PC-9 (cell line): ENCODE data around the gene LILRB4. TPM values are rescaled to one million over a fixed set of nuclear protein-coding genes. Genes with fewer than 3 reads are reported as not detected.
"Not testable (repeated sequence)": the region's sequence is repeated elsewhere in the genome, so short reads cannot be mapped to it uniquely, and the experiment has no call there.

Experiments
- BruUV-seq: library from RNA; stranded (reverse); fragments of 400-500 nt; replicated peaks from 2 replicates; lab custom pipeline; 2021; lab: Mats Ljungman, UMichigan
- CTCF ChIA-PET: fragments of 300-600 bp; sonication (Branson Sonifier 250); formaldehyde crosslinking; loops from one replicate; lab custom pipeline; 2022; ENCODE audit warnings: antibody characterized with exemption; lab: Charles Lee
- POLR2A ChIA-PET: fragments of 300-600 bp; sonication (Branson Sonifier 250); formaldehyde crosslinking; loops from one replicate; lab custom pipeline; 2022; ENCODE audit warnings: antibody characterized with exemption; ENCODE audit not compliant: unreplicated experiment; lab: Charles Lee
- DNase-seq, 2 experiments: peaks; one replicate each; pipeline versions ENCODE4 v3.0.0 to v3.0.0-alpha.2; 2015 to 2022; ENCODE audit warnings: mixed read lengths in 1 of 2
- H2AFZ ChIP-seq: fragments of 200-600 bp; sonication (generic); 2 replicates; pipeline ENCODE4 v1.8.1; 2017; ENCODE audit warnings: antibody characterized with exemption
- H3F3A ChIP-seq: fragments of 200-600 bp; sonication (generic); 2 replicates; pipeline ENCODE4 v1.8.1; 2017; ENCODE audit warnings: antibody characterized with exemption, mild to moderate bottlenecking, low read depth; ENCODE audit not compliant: insufficient read depth
- H3K27ac ChIP-seq: fragments of 200-600 bp; sonication (generic); 2 replicates; pipeline ENCODE4 v1.6.1; 2016; ENCODE audit warnings: mixed run types
- H3K27me3 ChIP-seq: fragments of 200-600 bp; sonication (generic); 2 replicates; pipeline ENCODE4 v1.6.1; 2016; ENCODE audit warnings: low read depth, mixed run types; ENCODE audit not compliant: insufficient read depth
- H3K36me3 ChIP-seq: fragments of 200-600 bp; sonication (generic); 2 replicates; pipeline ENCODE4 v1.6.1; 2016; ENCODE audit warnings: low read depth, mixed run types
- H3K4me1 ChIP-seq: fragments of 200-600 bp; sonication (generic); replicated peaks from 2 replicates; pipeline ENCODE4 v1.6.1; 2016; ENCODE audit warnings: mixed run types; ENCODE audit not compliant: insufficient read depth
- H3K4me2 ChIP-seq: fragments of 200-600 bp; sonication (generic); 2 replicates; pipeline ENCODE4 v1.6.1; 2017; ENCODE audit warnings: mixed run types
- H3K4me3 ChIP-seq: fragments of 200-600 bp; sonication (generic); 2 replicates; pipeline ENCODE4 v1.6.1; 2016; ENCODE audit warnings: mixed run types
- H3K79me2 ChIP-seq: fragments of 200-600 bp; sonication (generic); 2 replicates; pipeline ENCODE4 v1.6.1; 2017; ENCODE audit warnings: low read depth, mixed run types
- H3K9me2 ChIP-seq: fragments of 200-600 bp; sonication (generic); 2 replicates; pipeline ENCODE4 v1.8.1; 2017; ENCODE audit warnings: mild to moderate bottlenecking; ENCODE audit not compliant: insufficient read depth
- H3K9me3 ChIP-seq: fragments of 200-600 bp; sonication (generic); 2 replicates; pipeline ENCODE4 v1.8.1; 2016; ENCODE audit warnings: low read depth; ENCODE audit not compliant: insufficient read depth
- H4K20me1 ChIP-seq: fragments of 200-600 bp; sonication (generic); 2 replicates; pipeline ENCODE4 v1.8.1; 2017; ENCODE audit not compliant: insufficient read depth
- EZH2 ChIP-seq: fragments of 200-600 bp; sonication (generic); IDR thresholded peaks from 2 replicates; pipeline ENCODE4 v1.8.0; 2017; ENCODE audit warnings: antibody characterized with exemption, low read depth
- intact Hi-C: fragments of 100-400 bp; cut with micrococcal nuclease; formaldehyde crosslinking; loops from one replicate; pipeline ENCODE4 v1.10.0; 2022; ENCODE audit not compliant: unreplicated experiment
- microRNA-seq: library from miRNA; unstranded; fragments of <30 nt; microRNA quantifications from one replicate; pipeline ENCODE4 v1.2.0, GENCODE V29; 2021; ENCODE audit warnings: borderline number of aligned reads, borderline replicate concordance
- total RNA-seq: library from RNA; stranded (reverse); gene quantifications from 2 replicates; pipeline ENCODE4 v1.2.3, GENCODE V29; 2021
- TF ChIP-seq, protein P1 (sequence below): fragments of 200-600 bp; sonication (generic); conservative IDR thresholded peaks from 2 replicates; pipeline ENCODE4 v1.6.1; 2017; ENCODE audit warnings: mixed run types, antibody characterized with exemption, mild to moderate bottlenecking, moderate library complexity

Gene LILRB4
- total RNA-seq, 1 experiment from 2014 or later: not detected

DNA sequence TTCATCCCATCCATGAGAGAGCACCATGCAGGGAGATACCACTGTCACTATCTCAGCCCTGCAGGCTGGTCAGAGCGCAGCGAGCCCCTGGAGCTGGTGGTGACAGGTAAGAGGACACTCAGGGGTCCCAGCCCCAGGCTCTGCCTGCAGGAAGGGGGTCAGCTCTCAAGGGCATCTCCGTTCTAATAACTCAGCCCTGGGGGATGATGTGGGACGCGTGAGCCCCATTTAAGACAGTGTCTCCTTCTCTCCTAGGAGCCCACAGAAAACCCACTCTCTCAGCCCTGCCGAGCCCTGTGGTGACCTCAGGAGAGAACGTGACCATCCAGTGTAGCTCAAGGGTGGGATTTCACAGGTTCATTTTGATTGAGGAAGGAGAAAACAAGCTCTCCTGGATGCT, 46.0 kb downstream of the LILRB4 start:
- ChIA-PET CTCF (no interaction called here), POLR2A (no interaction called here)
- Histone ChIP-seq H3K4me3 (no peak overlapping the region), H3K36me3 (no peaks in the 10 kb centered on the region), H3K27ac (no peak overlapping the region), H2AFZ (no peak overlapping the region), H3K4me2 (no peak overlapping the region), H3K4me1 (no peaks in the 10 kb centered on the region), H3F3A (peaks cover 5% of the 10 kb centered on the region; the same call in 1 of the 2 replicates), H4K20me1 (no peaks in the 10 kb centered on the region), H3K9me2 (no peaks in the 10 kb centered on the region), H3K79me2 (no peaks in the 10 kb centered on the region), H3K9me3 (no peaks in the 10 kb centered on the region), H3K27me3 (peaks cover 46% of the 10 kb centered on the region)
- intact Hi-C loops: no loop called here
- DNase-seq: no peak
- TF ChIP-seq EZH2: no peak
- TF ChIP-seq, protein P1, sequence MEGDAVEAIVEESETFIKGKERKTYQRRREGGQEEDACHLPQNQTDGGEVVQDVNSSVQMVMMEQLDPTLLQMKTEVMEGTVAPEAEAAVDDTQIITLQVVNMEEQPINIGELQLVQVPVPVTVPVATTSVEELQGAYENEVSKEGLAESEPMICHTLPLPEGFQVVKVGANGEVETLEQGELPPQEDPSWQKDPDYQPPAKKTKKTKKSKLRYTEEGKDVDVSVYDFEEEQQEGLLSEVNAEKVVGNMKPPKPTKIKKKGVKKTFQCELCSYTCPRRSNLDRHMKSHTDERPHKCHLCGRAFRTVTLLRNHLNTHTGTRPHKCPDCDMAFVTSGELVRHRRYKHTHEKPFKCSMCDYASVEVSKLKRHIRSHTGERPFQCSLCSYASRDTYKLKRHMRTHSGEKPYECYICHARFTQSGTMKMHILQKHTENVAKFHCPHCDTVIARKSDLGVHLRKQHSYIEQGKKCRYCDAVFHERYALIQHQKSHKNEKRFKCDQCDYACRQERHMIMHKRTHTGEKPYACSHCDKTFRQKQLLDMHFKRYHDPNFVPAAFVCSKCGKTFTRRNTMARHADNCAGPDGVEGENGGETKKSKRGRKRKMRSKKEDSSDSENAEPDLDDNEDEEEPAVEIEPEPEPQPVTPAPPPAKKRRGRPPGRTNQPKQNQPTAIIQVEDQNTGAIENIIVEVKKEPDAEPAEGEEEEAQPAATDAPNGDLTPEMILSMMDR: no peak
- BruUV-seq: no TSS peak

DNA sequence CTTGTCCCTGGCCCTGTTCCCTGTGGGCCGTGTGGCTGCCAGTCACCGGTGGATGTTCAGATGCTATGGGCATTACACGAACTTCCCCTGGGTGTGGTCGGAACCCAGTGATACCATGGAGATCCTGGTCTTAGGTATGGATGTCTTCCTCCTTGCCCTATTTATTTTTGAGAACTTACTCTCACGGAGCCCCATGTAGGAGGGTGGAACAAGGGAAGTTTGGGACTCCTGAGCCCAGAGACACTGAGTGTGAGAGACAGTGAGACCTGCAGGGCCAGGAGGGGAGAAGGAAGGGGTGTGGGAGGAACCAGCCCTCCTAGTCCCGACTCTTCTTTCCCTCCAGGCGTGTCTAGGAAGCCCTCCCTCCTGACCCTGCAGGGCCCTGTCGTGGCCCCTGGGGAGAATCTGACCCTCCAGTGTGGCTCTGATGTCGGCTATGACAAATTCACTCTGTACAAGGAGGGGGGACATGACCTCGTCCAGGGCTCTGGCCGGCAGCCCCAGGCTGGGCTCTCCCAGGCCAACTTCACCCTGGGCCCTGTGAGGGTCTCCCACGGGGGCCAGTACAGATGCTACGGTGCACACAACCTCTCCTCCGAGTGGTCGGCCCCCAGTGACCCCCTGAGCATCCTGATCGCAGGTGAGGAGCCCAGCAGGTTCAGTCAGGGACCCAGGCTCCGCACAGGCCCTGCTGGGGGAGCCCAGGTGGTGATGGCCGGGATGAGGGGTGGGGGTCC, 46.6 kb downstream of the LILRB4 start:
- peaks cover 5% of the 10 kb centered on the region; the same call in 1 of the 2 replicates for H3F3A ChIP-seq
- H2AFZ ChIP-seq: no peak overlapping the region
- no peaks in the 10 kb centered on the region for H4K20me1 ChIP-seq
- intact Hi-C loops: no loop called here
- POLR2A ChIA-PET: no interaction called here
- TF ChIP-seq EZH2: no peak
- TF ChIP-seq, protein P1: no peak
- CTCF ChIA-PET: no interaction called here
- H3K27me3 ChIP-seq: peaks cover 47% of the 10 kb centered on the region
- no peaks in the 10 kb centered on the region for H3K4me1 ChIP-seq
- H3K79me2 ChIP-seq: no peaks in the 10 kb centered on the region
- no peaks in the 10 kb centered on the region for H3K36me3 ChIP-seq
- DNase-seq: no peak
- H3K9me3 ChIP-seq: no peaks in the 10 kb centered on the region
- H3K4me2 ChIP-seq: no peak overlapping the region
- H3K4me3 ChIP-seq: no peak overlapping the region
- no TSS peak for BruUV-seq
- H3K27ac ChIP-seq: no peak overlapping the region
- no peaks in the 10 kb centered on the region for H3K9me2 ChIP-seq

GRCh38 chr19:54709956-54710355, 47.2 kb downstream of the LILRB4 start:
- not testable (repeated sequence) for H3K9me3 ChIP-seq

More at GRCh38 chr19:54709956-54710355, 47.2 kb downstream of the LILRB4 start:
- H3K27me3 ChIP-seq: peaks cover 48% of the 10 kb centered on the region
- CTCF ChIA-PET, H3F3A ChIP-seq, H3K27ac ChIP-seq, H3K36me3 ChIP-seq, intact Hi-C loops, H3K4me1 ChIP-seq, H4K20me1 ChIP-seq, H2AFZ ChIP-seq, H3K4me3 ChIP-seq, BruUV-seq, H3K4me2 ChIP-seq, DNase-seq, H3K9me2 ChIP-seq, POLR2A ChIA-PET, H3K79me2 ChIP-seq: not testable (repeated sequence)

Small RNA genes within 50 kb of the gene (microRNA-seq; reads per million reads assigned to microRNA genes)
- gene MIR8061: not detected

Other genes with a start within 250 kb of the LILRB4 start
- gene TTYH1, start 247.5 kb upstream of the LILRB4 start, total RNA-seq: 1.6 and 2.4 TPM in 2 replicates
- gene LENG8, start 213.8 kb upstream of the LILRB4 start, total RNA-seq: 274 and 279 TPM in 2 replicates
- 7.0 and 8.9 TPM in 2 replicates for gene LENG9, start 199.2 kb upstream of the LILRB4 start, total RNA-seq
- gene CDC42EP5, start 189.7 kb upstream of the LILRB4 start, total RNA-seq: 25.1 and 48.5 TPM in 2 replicates
- not detected in 2 replicates for gene LAIR2, start 160.2 kb upstream of the LILRB4 start, total RNA-seq
- not detected in 2 replicates for gene LILRA2, start 89.2 kb upstream of the LILRB4 start, total RNA-seq
- gene LILRA1, start 69.4 kb upstream of the LILRB4 start, total RNA-seq: not detected in 2 replicates
- gene LILRB1, start 32.5 kb upstream of the LILRB4 start, total RNA-seq: not detected in 2 replicates
- gene KIR3DL3, start 61.5 kb downstream of the LILRB4 start, total RNA-seq: not detected in 2 replicates
- gene KIR2DL3, start 75.5 kb downstream of the LILRB4 start, total RNA-seq: not detected in 2 replicates
- not detected in 2 replicates for gene KIR2DL1, start 106.8 kb downstream of the LILRB4 start, total RNA-seq
- gene KIR2DL4, start 140.6 kb downstream of the LILRB4 start, total RNA-seq: not detected in 2 replicates
- gene KIR3DL1, start 153.5 kb downstream of the LILRB4 start, total RNA-seq: not detected in 2 replicates
- not detected in 2 replicates for gene KIR2DS4, start 169.7 kb downstream of the LILRB4 start, total RNA-seq
- gene KIR3DL2, start 187.5 kb downstream of the LILRB4 start, total RNA-seq: not detected in 2 replicates
- gene FCAR, start 211.2 kb downstream of the LILRB4 start, total RNA-seq: not detected in 2 replicates
- gene NCR1, start 243.2 kb downstream of the LILRB4 start, total RNA-seq: not detected in 2 replicates